Activated CD4-positive, alpha-beta T cell treated with anti-CD3 and anti-CD28 coated beads, Interleukin-2, amount 10 ng/mL, durations not matched to agents 24 days and 14 days (primary cell): ENCODE measurements around the gene CNTNAP2. TPM values are rescaled to one million over a fixed set of nuclear protein-coding genes. Genes with fewer than 3 reads are reported as not detected.

ENCODE experiments used
- DNase-seq: peaks from one replicate; pipeline ENCODE4 v3.0.0; 2022
- H3K27ac Mint-ChIP-seq: one replicate; pipeline ENCODE4 v1.8.0; 2022; ENCODE audit warnings: mild to moderate bottlenecking, mixed read lengths
- H3K27me3 Mint-ChIP-seq: one replicate; pipeline ENCODE4 v1.8.0; 2022; ENCODE audit warnings: mixed read lengths
- H3K36me3 Mint-ChIP-seq: one replicate; pipeline ENCODE4 v1.8.0; 2022; ENCODE audit warnings: low read depth, mild to moderate bottlenecking, mixed read lengths
- H3K4me1 Mint-ChIP-seq: one replicate; pipeline ENCODE4 v1.8.0; 2021; ENCODE audit warnings: mixed read lengths
- H3K4me3 Mint-ChIP-seq: one replicate; pipeline ENCODE4 v1.8.0; 2022; ENCODE audit warnings: mild to moderate bottlenecking, moderate library complexity, mixed read lengths
- H3K9me3 Mint-ChIP-seq: one replicate; pipeline ENCODE4 v1.8.0; 2021; ENCODE audit warnings: mixed read lengths
- intact Hi-C: fragments of 100-400 bp; cut with micrococcal nuclease; formaldehyde crosslinking; loops from one replicate; pipeline ENCODE4 v1.15.1; 2023
- total RNA-seq: library from RNA; stranded (reverse); gene quantifications from 2 replicates; pipeline ENCODE4 v1.2.3, GENCODE V29; 2022

Gene CNTNAP2
- total RNA-seq, 1 donor from 2014 or later = not detected

DNA sequence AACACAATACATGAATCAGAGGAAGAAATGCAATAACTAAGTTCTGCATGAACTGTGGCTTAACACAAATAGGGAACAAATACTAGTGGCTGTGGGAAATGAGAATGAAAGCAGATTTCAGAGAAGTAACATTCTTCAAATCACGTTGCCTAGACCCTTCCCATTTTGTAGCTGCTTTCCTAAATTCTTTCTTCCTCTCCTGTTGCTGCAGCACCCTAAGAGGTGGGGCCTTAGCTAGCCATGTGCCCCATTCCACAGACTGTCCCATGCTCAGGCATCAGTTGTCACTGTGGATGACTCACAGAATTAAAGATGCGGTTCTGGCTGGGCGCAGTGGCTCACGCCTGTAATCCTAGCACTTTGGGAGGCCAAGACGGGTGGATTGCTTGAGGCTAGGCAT, 1769.3 kb downstream of the CNTNAP2 start:
- Mint-ChIP-seq H3K36me3 (no peaks in the 10 kb centered on the region), H3K4me3 (no peak overlapping the region), H3K27me3 (no peaks in the 10 kb centered on the region), H3K9me3 (no peaks in the 10 kb centered on the region), H3K27ac (no peak overlapping the region), H3K4me1 (no peaks in the 10 kb centered on the region)
- DNase-seq = no peak
- intact Hi-C loops = no loop called here

DNA sequence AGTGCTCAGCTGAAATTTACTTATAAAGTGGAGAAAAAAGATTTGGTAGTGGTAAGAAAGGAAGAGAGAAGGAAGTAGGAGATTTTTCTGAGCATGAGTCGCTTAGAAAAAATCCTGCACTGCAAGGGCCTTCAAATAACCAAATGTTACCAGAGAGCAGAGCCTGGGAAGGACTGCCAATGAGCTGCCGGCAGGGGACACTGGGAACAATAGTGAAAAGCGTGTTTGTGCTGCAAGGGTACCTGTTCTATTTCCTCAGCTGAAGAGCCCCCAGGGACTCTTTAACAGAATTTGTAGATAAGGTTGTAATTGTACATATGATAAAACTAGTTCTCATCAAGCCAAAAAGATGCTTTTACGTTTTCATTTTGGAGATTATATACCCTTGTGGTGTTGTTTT, 1777.7 kb downstream of the CNTNAP2 start:
- no peak for DNase-seq
- H3K27me3 Mint-ChIP-seq = no peaks in the 10 kb centered on the region
- no peaks in the 10 kb centered on the region for H3K4me1 Mint-ChIP-seq
- H3K9me3 Mint-ChIP-seq = no peaks in the 10 kb centered on the region
- intact Hi-C loops = no loop called here
- no peak overlapping the region for H3K27ac Mint-ChIP-seq
- H3K4me3 Mint-ChIP-seq = no peak overlapping the region
- no peaks in the 10 kb centered on the region for H3K36me3 Mint-ChIP-seq

DNA sequence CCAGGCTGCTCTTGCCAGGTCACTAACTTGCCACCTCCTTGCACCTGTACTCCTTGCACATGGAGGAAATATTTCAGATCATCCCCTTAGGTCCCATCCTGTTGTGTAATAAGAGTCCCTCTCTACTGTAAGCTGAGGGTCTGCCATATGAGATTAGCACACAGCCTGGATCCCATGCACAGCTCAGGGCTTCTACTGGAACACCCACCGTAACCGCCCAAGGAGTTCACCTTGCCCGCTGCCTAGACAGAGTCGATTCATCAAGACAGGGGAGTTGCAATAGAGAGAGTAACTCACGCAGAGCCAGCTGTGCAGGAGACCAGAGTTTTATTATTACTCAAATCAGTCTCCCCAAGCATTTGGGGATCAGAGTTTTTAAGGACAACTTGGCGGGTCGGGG, 1779.5 kb downstream of the CNTNAP2 start:
- no peak overlapping the region for H3K4me3 Mint-ChIP-seq
- no peaks in the 10 kb centered on the region for H3K4me1 Mint-ChIP-seq
- no peak for DNase-seq
- H3K27me3 Mint-ChIP-seq = no peaks in the 10 kb centered on the region
- no peaks in the 10 kb centered on the region for H3K36me3 Mint-ChIP-seq
- no peaks in the 10 kb centered on the region for H3K9me3 Mint-ChIP-seq
- intact Hi-C loops = no loop called here
- H3K27ac Mint-ChIP-seq = no peak overlapping the region

- Mint-ChIP-seq H3K4me1 (no peaks in the 10 kb centered on the region), H3K27me3 (no peaks in the 10 kb centered on the region), H3K9me3 (no peaks in the 10 kb centered on the region), H3K4me3 (no peak overlapping the region), H3K36me3 (no peaks in the 10 kb centered on the region), H3K27ac (no peak overlapping the region)
- DNase-seq = no peak
- intact Hi-C loops = no loop called here
Observed at GRCh38 chr7:147903536-147904218, 1787.1 kb downstream of the CNTNAP2 start.

DNA sequence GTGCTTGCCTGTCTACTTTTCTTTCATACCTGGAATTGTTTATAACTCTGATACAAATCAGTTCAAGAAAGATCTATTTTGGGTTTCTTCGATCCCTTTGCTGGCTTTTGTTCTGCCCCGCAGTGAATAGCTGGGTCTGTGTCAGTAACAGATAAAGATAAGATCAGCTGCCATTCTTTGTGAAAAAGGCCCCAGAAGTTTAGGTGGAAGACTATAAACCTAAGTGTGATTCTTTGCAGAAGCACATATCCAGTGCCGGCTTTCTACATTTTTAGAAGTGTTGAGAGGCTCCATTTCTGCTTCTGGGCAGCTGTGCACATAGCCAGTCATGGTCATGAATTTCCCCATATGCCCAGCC, 1787.6 kb downstream of the CNTNAP2 start:
- Mint-ChIP-seq H3K27ac (no peak overlapping the region), H3K27me3 (no peaks in the 10 kb centered on the region), H3K9me3 (no peaks in the 10 kb centered on the region), H3K36me3 (no peaks in the 10 kb centered on the region), H3K4me1 (no peaks in the 10 kb centered on the region), H3K4me3 (no peak overlapping the region)
- intact Hi-C loops = no loop called here
- DNase-seq = no peak

DNA sequence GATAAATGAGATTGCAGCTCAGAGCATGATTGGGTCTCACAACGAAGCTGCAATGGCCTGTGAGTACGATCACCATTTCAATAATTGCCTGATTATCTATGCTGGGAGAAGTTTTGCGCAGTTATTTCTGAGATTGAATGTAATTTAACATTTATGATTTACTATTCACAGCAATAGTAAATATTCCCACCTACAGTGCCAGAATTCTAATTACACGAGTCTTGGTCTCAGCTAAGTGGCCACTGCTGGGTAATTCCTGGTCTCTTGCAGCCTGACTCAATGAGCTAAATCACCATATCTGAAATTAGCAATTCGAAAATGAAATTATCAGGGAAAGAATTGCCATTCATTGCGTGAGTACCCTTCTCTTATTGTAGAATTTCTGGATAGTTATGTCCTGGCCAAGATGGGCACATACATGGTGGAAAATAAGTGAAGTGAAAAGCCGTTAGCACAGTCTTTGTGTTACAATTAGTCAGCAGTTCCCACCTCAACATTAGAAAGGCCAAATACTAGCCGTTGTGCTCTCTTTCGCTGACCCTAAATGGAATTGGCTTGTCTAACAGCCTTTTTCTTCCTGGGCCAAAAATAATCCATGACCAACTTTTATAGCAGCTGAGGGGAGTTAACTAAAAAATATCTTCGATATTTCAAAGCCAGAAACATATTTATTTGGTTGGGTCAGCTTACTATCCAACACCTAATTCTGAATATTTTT, 1793.0 kb downstream of the CNTNAP2 start:
- H3K4me1 Mint-ChIP-seq = no peaks in the 10 kb centered on the region
- no peak overlapping the region for H3K4me3 Mint-ChIP-seq
- H3K9me3 Mint-ChIP-seq = no peaks in the 10 kb centered on the region
- no peaks in the 10 kb centered on the region for H3K36me3 Mint-ChIP-seq
- intact Hi-C loops = no loop called here
- no peak overlapping the region for H3K27ac Mint-ChIP-seq
- DNase-seq = no peak
- H3K27me3 Mint-ChIP-seq = no peaks in the 10 kb centered on the region

GRCh38 chr7:147911201-147911601, 1794.6 kb downstream of the CNTNAP2 start:
- DNase-seq = no peak
- Mint-ChIP-seq H3K9me3 (no peaks in the 10 kb centered on the region), H3K4me1 (no peaks in the 10 kb centered on the region), H3K27me3 (no peaks in the 10 kb centered on the region), H3K36me3 (no peaks in the 10 kb centered on the region), H3K4me3 (no peak overlapping the region), H3K27ac (no peak overlapping the region)
- intact Hi-C loops = no loop called here

DNA sequence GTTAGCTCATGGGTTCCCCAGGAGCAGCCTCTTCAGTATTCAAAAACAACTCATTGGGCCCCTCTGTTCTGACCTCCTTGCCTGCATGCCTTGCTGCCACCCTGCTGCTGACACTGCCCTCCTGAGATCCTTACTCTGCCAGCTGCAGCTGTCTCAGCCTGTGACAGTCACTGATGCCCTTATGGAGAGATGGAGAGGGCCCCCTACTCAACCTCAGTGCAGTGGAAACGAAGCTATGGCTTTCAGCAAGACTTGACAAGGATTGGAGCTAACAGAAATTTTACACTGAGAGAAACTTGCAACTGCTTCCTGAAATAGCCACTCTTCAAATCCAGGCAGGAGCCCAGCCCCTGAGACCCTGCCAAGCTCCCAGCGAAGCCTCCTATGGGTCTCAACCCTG, 1795.7 kb downstream of the CNTNAP2 start:
- H3K36me3 Mint-ChIP-seq = no peaks in the 10 kb centered on the region
- no peak overlapping the region for H3K27ac Mint-ChIP-seq
- intact Hi-C loops = no loop called here
- H3K4me1 Mint-ChIP-seq = no peaks in the 10 kb centered on the region
- H3K4me3 Mint-ChIP-seq = no peak overlapping the region
- no peak for DNase-seq
- H3K27me3 Mint-ChIP-seq = no peaks in the 10 kb centered on the region
- no peaks in the 10 kb centered on the region for H3K9me3 Mint-ChIP-seq

DNA sequence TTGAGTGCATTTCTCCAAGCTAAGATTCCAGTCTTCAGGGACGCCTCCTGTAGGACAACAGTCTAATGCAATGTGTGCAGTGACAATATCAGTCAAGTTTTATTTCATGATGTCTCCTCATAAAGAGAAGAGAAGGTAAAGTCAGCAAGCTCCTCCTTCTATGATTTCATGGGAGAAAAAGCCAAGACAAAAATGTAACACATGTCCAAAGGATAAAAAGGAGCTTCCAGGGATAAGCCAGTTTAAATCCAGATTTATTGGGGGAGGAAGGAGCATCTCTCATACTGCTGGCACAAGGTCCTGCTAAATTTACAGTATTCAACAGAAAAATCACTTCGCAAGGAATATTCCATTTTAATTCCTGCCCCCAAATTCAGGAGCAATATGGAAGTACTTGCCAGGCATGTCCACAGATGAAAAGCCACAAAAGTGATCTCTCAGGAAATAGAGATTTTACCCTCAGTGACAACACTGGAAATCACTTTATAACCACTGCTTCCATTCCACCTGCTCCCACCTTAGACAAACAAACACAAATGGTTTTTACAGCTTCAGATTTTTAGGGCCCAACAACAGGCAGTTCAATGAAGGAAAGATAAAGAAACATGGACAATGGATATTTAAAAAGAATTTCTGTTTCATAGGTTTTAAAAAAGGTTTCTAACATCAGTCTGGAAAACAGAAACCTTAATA, 1796.5 kb downstream of the CNTNAP2 start:
- Mint-ChIP-seq H3K4me3 (no peak overlapping the region), H3K27ac (no peak overlapping the region), H3K36me3 (no peaks in the 10 kb centered on the region), H3K9me3 (no peaks in the 10 kb centered on the region), H3K4me1 (no peaks in the 10 kb centered on the region), H3K27me3 (no peaks in the 10 kb centered on the region)
- intact Hi-C loops = no loop called here
- no peak for DNase-seq

GRCh38 chr7:147915781-147916180, 1799.2 kb downstream of the CNTNAP2 start:
- Mint-ChIP-seq H3K4me3 (no peak overlapping the region), H3K9me3 (no peaks in the 10 kb centered on the region), H3K27me3 (no peaks in the 10 kb centered on the region), H3K36me3 (no peaks in the 10 kb centered on the region), H3K4me1 (no peaks in the 10 kb centered on the region), H3K27ac (no peak overlapping the region)
- DNase-seq = no peak
- intact Hi-C loops = no loop called here

DNA sequence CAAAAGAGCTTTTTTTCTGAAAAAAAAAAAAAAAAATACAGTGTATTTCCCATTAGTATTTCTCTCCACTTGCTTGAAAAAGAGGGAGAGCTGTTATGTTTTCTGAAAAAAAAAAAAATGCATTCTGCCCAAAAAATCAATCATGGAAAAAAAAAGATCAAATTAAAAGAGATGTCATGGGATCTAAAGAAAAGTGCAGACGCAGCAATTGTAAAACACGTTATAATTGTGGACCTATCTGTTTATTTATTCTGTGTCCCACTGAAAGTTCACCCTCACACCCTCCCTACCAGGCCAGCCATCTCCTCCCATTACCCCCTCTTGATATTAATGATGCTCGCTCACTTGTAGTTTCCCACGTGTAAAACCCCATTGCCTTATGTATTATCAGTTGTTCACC, 1800.0 kb downstream of the CNTNAP2 start:
- DNase-seq = no peak
- no peaks in the 10 kb centered on the region for H3K27me3 Mint-ChIP-seq
- no peaks in the 10 kb centered on the region for H3K4me1 Mint-ChIP-seq
- intact Hi-C loops = no loop called here
- H3K9me3 Mint-ChIP-seq = no peaks in the 10 kb centered on the region
- no peak overlapping the region for H3K27ac Mint-ChIP-seq
- H3K36me3 Mint-ChIP-seq = no peaks in the 10 kb centered on the region
- H3K4me3 Mint-ChIP-seq = no peak overlapping the region

DNA sequence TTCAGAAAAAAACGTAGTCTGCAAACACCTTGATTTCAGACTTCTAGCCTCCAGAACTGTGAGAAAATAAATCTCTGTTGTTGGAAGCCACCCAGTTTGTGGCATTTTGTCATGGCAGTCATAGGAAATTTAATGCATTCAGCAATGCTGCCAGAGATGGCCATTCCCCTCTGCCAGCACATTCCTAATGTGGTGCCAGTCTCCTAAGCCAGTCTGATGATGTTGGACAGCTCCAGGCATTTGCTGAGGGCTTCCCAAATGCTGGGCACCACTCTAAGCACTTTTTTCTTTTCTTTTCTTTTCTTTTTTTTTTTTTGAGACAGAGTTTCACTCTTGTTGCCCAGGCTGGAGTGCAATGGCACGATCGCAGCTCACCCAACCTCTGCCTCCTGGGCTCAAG, 1807.2 kb downstream of the CNTNAP2 start:
- no peaks in the 10 kb centered on the region for H3K4me1 Mint-ChIP-seq
- H3K9me3 Mint-ChIP-seq = peaks cover 7% of the 10 kb centered on the region
- no peak for DNase-seq
- no peaks in the 10 kb centered on the region for H3K36me3 Mint-ChIP-seq
- intact Hi-C loops = no loop called here
- H3K27me3 Mint-ChIP-seq = no peaks in the 10 kb centered on the region
- no peak overlapping the region for H3K27ac Mint-ChIP-seq
- H3K4me3 Mint-ChIP-seq = no peak overlapping the region

- Mint-ChIP-seq H3K27me3 (no peaks in the 10 kb centered on the region), H3K36me3 (no peaks in the 10 kb centered on the region), H3K4me3 (no peak overlapping the region), H3K27ac (no peak overlapping the region), H3K4me1 (no peaks in the 10 kb centered on the region), H3K9me3 (no peaks in the 10 kb centered on the region)
- intact Hi-C loops = no loop called here
- no peak for DNase-seq
Observed at GRCh38 chr7:147937428-147937827, 1820.8 kb downstream of the CNTNAP2 start.

- Mint-ChIP-seq H3K9me3 (no peaks in the 10 kb centered on the region), H3K4me1 (no peaks in the 10 kb centered on the region), H3K27ac (no peak overlapping the region), H3K36me3 (no peaks in the 10 kb centered on the region), H3K4me3 (no peak overlapping the region), H3K27me3 (no peaks in the 10 kb centered on the region)
- intact Hi-C loops = no loop called here
- no peak for DNase-seq
Observed at GRCh38 chr7:147941381-147941780, 1824.8 kb downstream of the CNTNAP2 start.
